ENCODE data around the gene LMNTD1.
"Not testable (repeated sequence)": the region's sequence is repeated elsewhere in the genome, so short reads cannot be mapped to it uniquely, and the experiment has no call there.

The LMNTD1 gene, protein sequence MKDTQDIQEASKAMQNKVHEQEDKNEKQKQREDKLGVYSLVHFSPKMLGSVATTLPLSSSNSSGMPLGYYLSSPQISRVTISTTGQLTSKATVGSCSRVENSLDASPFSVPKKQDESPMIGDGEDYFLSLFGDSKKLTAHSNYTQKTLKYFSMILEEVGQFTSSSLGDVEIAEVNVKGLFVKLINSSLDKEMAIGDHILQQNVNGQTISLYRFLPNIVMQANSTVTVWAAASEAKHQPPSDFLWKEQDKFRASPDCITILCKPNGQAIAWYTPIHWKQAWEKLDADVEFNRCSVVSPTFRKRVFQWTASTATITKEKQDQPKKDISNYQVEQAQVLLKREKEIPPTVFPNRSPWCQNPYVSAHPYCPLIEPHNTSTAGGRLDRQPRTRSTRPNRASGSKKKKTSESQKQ

DNA sequence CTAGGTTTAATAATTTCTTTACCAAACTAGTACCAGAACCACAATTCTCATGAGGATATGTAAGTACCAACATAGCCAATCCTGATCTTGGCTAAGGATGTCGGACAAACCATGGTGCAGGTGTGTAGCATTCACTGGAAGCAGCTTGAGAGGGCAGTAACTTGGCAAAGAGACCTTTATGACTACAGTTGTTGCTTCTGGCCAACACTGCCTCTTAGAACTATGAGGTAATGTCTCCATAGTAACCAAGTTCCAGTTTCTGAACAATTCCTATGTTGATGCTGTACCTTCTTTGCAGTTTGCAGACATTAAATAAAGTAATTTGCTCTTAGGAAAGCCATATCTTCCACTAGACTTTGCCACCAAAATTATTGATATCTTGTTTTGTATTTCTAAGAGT is at the start of gene LMNTD1:
TSS of gene LMNTD1 (minus strand) at position 186 of the 400 bp plus-strand sequence. CDS start 324 bp downstream, outside the sequence.
- Histone ChIP-seq H3K36me3 (ENCODE audit: control insufficient read depth, insufficient read depth, low read length) (no peaks in the 10 kb centered on the region), H3K4me3 (ENCODE audit: low read length) (no peak within 1 kb of the TSS), H3K9ac (ENCODE audit: low read length) (no peak within 1 kb of the TSS), H3K27ac (ENCODE audit: low read depth, low read length) (no peak within 1 kb of the TSS), H3K4me1 (ENCODE audit: control insufficient read depth, insufficient read depth, low read length) (no peaks in the 10 kb centered on the region), H3K27me3 (ENCODE audit: control insufficient read depth, insufficient read depth, low read length) (no peaks in the 10 kb centered on the region)

DNA sequence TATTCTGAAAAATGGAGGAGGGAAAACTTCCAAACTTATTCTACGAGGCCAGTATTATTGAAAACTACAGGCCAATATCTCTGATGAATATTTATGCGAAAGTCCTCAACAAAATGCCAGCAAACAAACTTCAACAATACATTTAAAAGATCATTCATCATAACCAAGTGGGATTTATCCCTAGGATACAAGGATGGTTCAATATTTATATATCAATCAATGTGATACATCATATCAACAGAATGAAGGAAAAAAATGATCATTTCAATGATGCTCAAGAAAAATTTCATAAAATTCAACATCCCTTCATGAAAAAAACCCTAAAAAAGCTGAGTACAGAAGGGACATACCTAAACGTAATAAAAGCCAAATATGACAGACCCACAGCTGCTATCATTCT is 45.9 kb upstream of the LMNTD1 start:
- Histone ChIP-seq H3K36me3 (ENCODE audit: control insufficient read depth, insufficient read depth, low read length) (no peaks in the 10 kb centered on the region), H3K9ac (ENCODE audit: low read length) (no peak overlapping the region), H3K4me1 (ENCODE audit: control insufficient read depth, insufficient read depth, low read length) (no peaks in the 10 kb centered on the region)

DNA sequence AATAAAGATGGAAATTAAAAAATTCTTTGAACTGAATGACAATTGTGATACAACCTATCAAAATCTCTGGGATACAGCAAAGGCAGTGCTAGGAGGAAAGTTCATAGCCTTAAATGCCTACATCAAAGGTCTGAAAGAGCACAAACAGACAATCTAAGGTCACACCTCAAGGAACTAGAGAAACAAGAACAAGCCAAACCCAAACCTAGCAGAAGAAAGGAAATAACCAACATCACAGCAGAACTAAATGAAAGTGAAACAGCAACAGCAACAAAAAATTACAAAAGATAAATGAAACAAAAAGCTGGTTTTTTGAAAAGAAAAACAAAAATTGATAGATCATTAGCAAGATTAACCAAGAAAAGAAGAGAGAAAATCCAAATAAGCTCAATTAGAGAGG is 42.4 kb upstream of the LMNTD1 start:
- not testable (repeated sequence) for H3K27ac ChIP-seq (ENCODE audit: low read depth, low read length); H3K27me3 ChIP-seq (ENCODE audit: control insufficient read depth, insufficient read depth, low read length); H3K4me1 ChIP-seq (ENCODE audit: control insufficient read depth, insufficient read depth, low read length); H3K9ac ChIP-seq (ENCODE audit: low read length); H3K4me3 ChIP-seq (ENCODE audit: low read length); H3K36me3 ChIP-seq (ENCODE audit: control insufficient read depth, insufficient read depth, low read length)

More for the DNA sequence above, 45.9 kb upstream of the LMNTD1 start:
- Histone ChIP-seq H3K4me3 (ENCODE audit: low read length) (no peak overlapping the region), H3K27ac (ENCODE audit: low read depth, low read length) (no peak overlapping the region), H3K27me3 (ENCODE audit: control insufficient read depth, insufficient read depth, low read length) (no peaks in the 10 kb centered on the region)

DNA sequence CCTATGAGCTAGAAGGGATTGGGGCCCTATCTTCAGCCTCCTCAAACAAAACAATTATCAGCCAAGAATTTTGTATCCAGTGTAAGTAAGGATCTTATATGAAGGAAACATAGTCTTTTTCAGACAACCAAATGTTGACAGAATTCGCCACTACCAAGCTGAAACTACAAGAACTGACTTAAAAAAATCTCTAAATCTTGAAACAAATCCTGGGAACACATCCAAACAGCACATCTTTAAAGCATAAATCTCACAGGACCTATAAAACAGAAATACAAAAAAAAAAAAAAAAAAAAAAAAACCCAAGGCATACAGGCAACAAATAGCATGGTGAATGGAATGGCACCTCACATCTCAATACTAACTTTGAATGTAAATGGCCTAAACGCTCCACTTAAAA is 41.3 kb upstream of the LMNTD1 start:
- Histone ChIP-seq H3K9ac (ENCODE audit: low read length) (no peak overlapping the region), H3K27ac (ENCODE audit: low read depth, low read length) (no peak overlapping the region), H3K4me1 (ENCODE audit: control insufficient read depth, insufficient read depth, low read length) (no peaks in the 10 kb centered on the region), H3K4me3 (ENCODE audit: low read length) (no peak overlapping the region), H3K27me3 (ENCODE audit: control insufficient read depth, insufficient read depth, low read length) (no peaks in the 10 kb centered on the region), H3K36me3 (ENCODE audit: control insufficient read depth, insufficient read depth, low read length) (no peaks in the 10 kb centered on the region)

DNA sequence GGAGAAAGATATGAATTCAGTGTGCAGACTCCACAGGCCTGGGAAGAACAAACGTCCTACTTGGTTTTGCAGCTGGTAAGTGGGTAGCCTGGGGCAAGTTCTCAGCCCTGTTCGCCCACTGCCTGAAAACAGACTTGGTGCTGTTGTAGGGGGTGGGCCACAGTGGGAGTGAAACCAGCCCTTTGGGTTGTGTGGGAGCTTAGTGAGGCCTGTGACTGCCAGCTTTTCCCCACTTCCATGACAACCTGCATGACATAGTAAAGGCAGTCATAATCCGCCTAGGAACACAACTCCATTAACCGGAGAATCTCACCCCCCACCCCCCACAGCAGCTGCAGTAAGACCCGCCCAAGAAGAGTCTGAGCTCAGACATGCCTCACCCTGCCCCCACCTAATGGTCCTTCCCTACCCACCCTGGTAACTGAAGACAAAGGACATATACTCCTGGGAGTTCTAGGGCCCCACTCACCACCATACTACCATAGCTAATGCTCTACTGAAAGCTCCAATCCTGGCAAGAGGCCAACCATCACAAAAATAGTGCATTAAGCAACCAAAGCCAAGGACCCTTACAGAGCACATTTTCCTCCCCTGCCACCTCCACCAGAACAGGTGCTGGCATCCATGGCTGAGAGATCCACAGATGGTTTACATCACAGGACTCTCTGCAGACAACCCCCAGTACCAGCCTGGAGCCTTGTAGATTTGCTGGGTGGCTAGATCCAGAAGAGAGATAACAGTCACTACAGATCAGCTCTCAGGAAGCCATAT is 39.8 kb upstream of the LMNTD1 start:
- Histone ChIP-seq H3K4me1 (ENCODE audit: control insufficient read depth, insufficient read depth, low read length) (no peaks in the 10 kb centered on the region), H3K27ac (ENCODE audit: low read depth, low read length) (no peak overlapping the region), H3K36me3 (ENCODE audit: control insufficient read depth, insufficient read depth, low read length) (no peaks in the 10 kb centered on the region), H3K4me3 (ENCODE audit: low read length) (no peak overlapping the region), H3K27me3 (ENCODE audit: control insufficient read depth, insufficient read depth, low read length) (no peaks in the 10 kb centered on the region), H3K9ac (ENCODE audit: low read length) (no peak overlapping the region)

DNA sequence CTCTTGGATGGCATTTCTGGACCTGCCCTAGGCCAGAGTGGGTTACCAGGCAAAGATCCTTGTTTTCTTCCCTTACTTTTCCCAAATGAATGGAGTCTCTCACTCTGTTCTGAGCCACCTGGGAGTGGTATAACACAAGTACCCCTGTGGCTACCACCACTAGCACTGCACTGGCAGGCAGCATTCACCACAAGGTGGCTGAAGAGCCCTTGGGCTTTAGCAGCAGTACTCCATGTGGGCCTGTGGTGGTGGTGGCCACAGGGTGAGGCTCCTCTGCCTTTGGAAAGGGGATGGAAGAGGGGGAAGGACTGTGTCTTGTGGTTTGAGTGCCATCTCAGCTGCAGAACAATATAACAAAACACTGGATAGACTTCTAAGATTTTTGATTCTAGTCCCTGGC is 38.1 kb upstream of the LMNTD1 start:
- Histone ChIP-seq H3K9ac (ENCODE audit: low read length) (no peak overlapping the region), H3K27ac (ENCODE audit: low read depth, low read length) (no peak overlapping the region), H3K4me1 (ENCODE audit: control insufficient read depth, insufficient read depth, low read length) (no peaks in the 10 kb centered on the region), H3K27me3 (ENCODE audit: control insufficient read depth, insufficient read depth, low read length) (no peaks in the 10 kb centered on the region), H3K36me3 (ENCODE audit: control insufficient read depth, insufficient read depth, low read length) (no peaks in the 10 kb centered on the region), H3K4me3 (ENCODE audit: low read length) (no peak overlapping the region)

DNA sequence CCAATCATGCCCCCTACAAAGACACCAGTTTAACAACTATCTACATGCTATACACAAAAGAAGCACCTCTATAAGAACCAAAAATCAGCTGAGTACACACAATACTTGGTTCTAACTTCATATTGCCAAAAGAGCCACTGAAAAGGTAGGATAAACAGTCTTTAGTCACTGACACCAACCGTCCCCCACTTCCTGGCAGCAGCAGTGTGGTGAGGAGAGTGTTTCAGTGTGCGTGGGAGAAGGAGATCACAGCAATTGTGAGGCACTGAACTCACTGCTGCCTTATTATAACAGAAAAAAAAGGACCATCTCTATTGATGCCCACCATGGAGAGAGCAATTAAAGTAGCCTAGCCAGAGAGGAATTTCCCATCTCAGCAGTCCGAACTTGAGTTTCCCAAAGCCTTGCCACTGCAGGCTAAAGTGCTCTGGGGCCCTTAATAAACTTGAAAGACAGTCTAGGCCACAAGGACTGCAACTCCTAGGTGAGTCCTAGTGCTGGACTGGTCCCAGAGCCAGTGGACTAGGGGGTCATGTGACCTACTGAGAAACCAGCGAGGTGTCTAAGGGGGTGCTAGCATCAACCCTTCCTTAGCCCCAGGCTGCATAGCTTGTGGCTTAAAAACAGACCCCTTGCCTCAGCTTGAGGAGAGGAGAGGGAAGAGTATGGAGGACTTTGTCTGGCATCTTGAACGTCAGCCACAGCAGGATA is 37.1 kb upstream of the LMNTD1 start:
- Histone ChIP-seq H3K36me3 (ENCODE audit: control insufficient read depth, insufficient read depth, low read length) (no peaks in the 10 kb centered on the region), H3K27me3 (ENCODE audit: control insufficient read depth, insufficient read depth, low read length) (no peaks in the 10 kb centered on the region), H3K4me3 (ENCODE audit: low read length) (no peak overlapping the region), H3K27ac (ENCODE audit: low read depth, low read length) (no peak overlapping the region), H3K4me1 (ENCODE audit: control insufficient read depth, insufficient read depth, low read length) (no peaks in the 10 kb centered on the region), H3K9ac (ENCODE audit: low read length) (no peak overlapping the region)

DNA sequence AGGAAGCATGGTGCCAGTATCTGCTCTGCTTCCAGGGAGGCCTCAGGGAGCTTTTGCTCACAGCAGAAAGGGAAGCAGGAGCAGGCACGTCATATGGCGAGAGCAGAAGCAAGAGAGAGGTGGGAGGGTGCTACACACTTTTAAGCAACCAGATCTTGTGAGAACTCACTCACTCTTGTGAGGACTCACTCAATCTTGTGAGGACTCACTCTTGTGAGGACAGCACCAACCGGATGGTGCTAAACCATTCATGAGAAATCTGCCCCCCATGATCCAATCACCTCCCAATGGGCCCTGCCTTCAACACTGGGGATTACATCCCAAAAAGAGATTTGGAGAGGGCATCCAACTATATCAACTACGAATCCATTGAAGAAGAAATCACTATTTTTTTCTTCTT is 34.3 kb upstream of the LMNTD1 start:
- no peak overlapping the region for H3K9ac ChIP-seq (ENCODE audit: low read length)
- H3K36me3 ChIP-seq (ENCODE audit: control insufficient read depth, insufficient read depth, low read length), result no peaks in the 10 kb centered on the region
- H3K27me3 ChIP-seq (ENCODE audit: control insufficient read depth, insufficient read depth, low read length), result no peaks in the 10 kb centered on the region
- no peak overlapping the region for H3K27ac ChIP-seq (ENCODE audit: low read depth, low read length)
- no peak overlapping the region for H3K4me3 ChIP-seq (ENCODE audit: low read length)
- no peaks in the 10 kb centered on the region for H3K4me1 ChIP-seq (ENCODE audit: control insufficient read depth, insufficient read depth, low read length)

DNA sequence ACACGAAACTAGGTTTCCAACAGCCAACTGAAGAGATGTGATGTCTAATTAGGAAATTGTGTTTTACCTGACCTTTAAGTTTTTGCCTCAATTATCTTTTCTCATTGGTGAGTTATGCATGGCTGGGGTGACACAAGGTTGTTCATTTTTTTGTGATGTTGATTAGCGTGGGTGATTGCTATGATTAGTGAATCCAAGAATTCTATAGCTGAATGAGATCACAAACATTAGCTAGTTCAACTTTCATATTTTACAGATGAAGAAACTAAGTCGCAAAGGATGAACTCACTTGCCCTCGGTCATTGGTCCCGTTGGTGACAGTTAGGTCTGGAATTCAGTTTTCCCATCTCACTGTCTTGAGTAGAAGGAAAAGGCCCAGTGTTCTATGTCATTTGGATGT is 32.6 kb upstream of the LMNTD1 start:
- Histone ChIP-seq H3K4me3 (ENCODE audit: low read length) (no peak overlapping the region), H3K27me3 (ENCODE audit: control insufficient read depth, insufficient read depth, low read length) (no peaks in the 10 kb centered on the region), H3K27ac (ENCODE audit: low read depth, low read length) (no peak overlapping the region), H3K9ac (ENCODE audit: low read length) (no peak overlapping the region), H3K36me3 (ENCODE audit: control insufficient read depth, insufficient read depth, low read length) (no peaks in the 10 kb centered on the region), H3K4me1 (ENCODE audit: control insufficient read depth, insufficient read depth, low read length) (no peaks in the 10 kb centered on the region)

DNA sequence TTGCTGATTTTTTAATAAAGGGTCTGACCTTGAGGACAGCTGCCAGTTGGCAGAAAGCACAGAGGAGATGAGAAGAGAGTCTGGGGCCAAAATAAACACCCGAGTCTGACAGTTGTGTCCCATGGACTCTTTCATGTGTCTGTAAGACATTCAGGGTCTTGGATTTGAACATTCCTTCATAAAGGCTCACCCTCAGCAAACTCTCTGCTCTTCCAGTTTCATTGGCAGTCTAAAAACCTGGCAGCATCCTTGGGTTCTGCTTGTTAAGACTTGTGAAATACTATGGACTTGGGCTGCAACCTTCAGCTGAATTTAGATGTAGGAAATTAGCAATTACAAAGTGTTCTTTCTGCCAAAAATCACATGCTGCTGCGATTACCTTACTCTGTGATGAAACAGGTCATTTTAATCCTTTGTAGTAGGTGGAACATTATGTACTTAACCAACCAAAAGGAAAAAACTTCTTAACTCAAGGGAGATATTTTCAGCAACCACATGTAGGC is 32.0 kb upstream of the LMNTD1 start:
- Histone ChIP-seq H3K27me3 (ENCODE audit: control insufficient read depth, insufficient read depth, low read length) (no peaks in the 10 kb centered on the region), H3K9ac (ENCODE audit: low read length) (no peak overlapping the region), H3K4me1 (ENCODE audit: control insufficient read depth, insufficient read depth, low read length) (no peaks in the 10 kb centered on the region), H3K27ac (ENCODE audit: low read depth, low read length) (no peak overlapping the region), H3K4me3 (ENCODE audit: low read length) (no peak overlapping the region), H3K36me3 (ENCODE audit: control insufficient read depth, insufficient read depth, low read length) (no peaks in the 10 kb centered on the region)

DNA sequence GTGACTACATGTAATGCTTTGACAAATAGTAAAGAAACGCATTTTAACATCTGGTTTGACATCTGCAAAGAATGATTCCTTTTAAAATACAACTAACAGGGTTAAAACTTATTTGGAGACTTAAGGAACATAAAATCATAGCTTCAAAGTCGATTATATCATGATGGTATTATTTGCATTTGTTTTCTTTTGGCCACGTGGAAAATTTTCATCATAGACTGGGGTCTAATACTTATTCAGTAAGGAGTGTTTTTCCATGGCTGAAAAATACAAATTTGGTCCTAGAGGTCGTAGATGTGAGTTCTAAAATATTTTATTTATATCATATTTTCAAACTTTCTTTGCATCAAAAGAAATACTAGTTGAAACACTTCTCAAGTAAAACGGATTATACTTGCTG is 31.5 kb upstream of the LMNTD1 start:
- H3K36me3 ChIP-seq (ENCODE audit: control insufficient read depth, insufficient read depth, low read length), result no peaks in the 10 kb centered on the region
- H3K27ac ChIP-seq (ENCODE audit: low read depth, low read length), result no peak overlapping the region
- no peaks in the 10 kb centered on the region for H3K4me1 ChIP-seq (ENCODE audit: control insufficient read depth, insufficient read depth, low read length)
- H3K4me3 ChIP-seq (ENCODE audit: low read length), result no peak overlapping the region
- H3K27me3 ChIP-seq (ENCODE audit: control insufficient read depth, insufficient read depth, low read length), result no peaks in the 10 kb centered on the region
- no peak overlapping the region for H3K9ac ChIP-seq (ENCODE audit: low read length)

DNA sequence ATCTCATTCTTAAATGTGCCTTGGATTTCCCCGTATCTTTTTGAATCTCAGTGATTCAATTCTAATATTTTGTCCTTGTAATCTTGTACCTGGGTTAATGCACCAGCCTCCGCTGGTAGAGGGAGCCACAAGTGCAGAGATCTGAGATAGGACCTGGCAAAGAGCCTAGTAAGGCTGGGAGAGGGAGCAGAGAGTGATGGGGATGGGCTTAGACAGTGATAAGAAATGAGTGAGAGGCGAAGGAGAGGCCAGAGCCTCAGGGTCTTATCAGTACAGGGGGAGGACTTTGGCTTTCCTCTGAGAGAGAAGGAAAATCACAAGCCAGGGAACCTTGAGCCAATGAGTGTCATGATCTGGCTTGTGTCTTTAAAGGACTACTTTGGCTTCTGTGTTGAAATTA is 30.5 kb upstream of the LMNTD1 start:
- Histone ChIP-seq H3K27ac (ENCODE audit: low read depth, low read length) (no peak overlapping the region), H3K9ac (ENCODE audit: low read length) (no peak overlapping the region), H3K4me1 (ENCODE audit: control insufficient read depth, insufficient read depth, low read length) (no peaks in the 10 kb centered on the region), H3K4me3 (ENCODE audit: low read length) (no peak overlapping the region), H3K36me3 (ENCODE audit: control insufficient read depth, insufficient read depth, low read length) (no peaks in the 10 kb centered on the region), H3K27me3 (ENCODE audit: control insufficient read depth, insufficient read depth, low read length) (no peaks in the 10 kb centered on the region)
